Measurements from ENCODE around the gene VTI1A.
A peak's percentile ranks its signal among the peaks of the same experiment; 100 is the strongest.

The VTI1A gene

GRCh38 chr10:112811741-112812551 is 364.9 kb downstream of the VTI1A start:
- peaks cover 19% of the 10 kb centered on the region for H3K4me1 ChIP-seq (ENCODE audit: control insufficient read depth, insufficient read depth, low read length)
- H3K27ac ChIP-seq (ENCODE audit: low read length), result no peak overlapping the region
- H3K4me3 ChIP-seq (ENCODE audit: low read length), result no peak overlapping the region
- H3K9me3 ChIP-seq (ENCODE audit: control insufficient read depth, insufficient read depth, low read length), result no peaks in the 10 kb centered on the region
- WGBS (ENCODE audit: insufficient coverage, insufficient read length), result no CpG with 5 or more reads among the region's 14 CpGs
- H3K36me3 ChIP-seq (ENCODE audit: control insufficient read depth, insufficient read depth, low read length), result no peaks in the 10 kb centered on the region
- peak; percentile 43 for DNase-seq (ENCODE audit: low read depth, low spot score)
- H3K27me3 ChIP-seq (ENCODE audit: control insufficient read depth, insufficient read depth, low read length), result no peaks in the 10 kb centered on the region; the same call in 1 of the 2 replicates

- H3K36me3 ChIP-seq (ENCODE audit: control insufficient read depth, insufficient read depth, low read length), result no peaks in the 10 kb centered on the region
- no CpG with 5 or more reads among the region's 3 CpGs for WGBS (ENCODE audit: insufficient coverage, insufficient read length)
- DNase-seq (ENCODE audit: low read depth, low spot score), result no peak
- no peaks in the 10 kb centered on the region; the same call in 1 of the 2 replicates for H3K27me3 ChIP-seq (ENCODE audit: control insufficient read depth, insufficient read depth, low read length)
- no peaks in the 10 kb centered on the region for H3K9me3 ChIP-seq (ENCODE audit: control insufficient read depth, insufficient read depth, low read length)
- no peak overlapping the region for H3K27ac ChIP-seq (ENCODE audit: low read length)
- no peak overlapping the region for H3K4me3 ChIP-seq (ENCODE audit: low read length)
- H3K4me1 ChIP-seq (ENCODE audit: control insufficient read depth, insufficient read depth, low read length), result peaks cover 19% of the 10 kb centered on the region
Measured at GRCh38 chr10:112812586-112812985, 365.6 kb downstream of the VTI1A start.

GRCh38 chr10:112813866-112814591 is 367.0 kb downstream of the VTI1A start:
- Histone ChIP-seq H3K36me3 (ENCODE audit: control insufficient read depth, insufficient read depth, low read length) (no peaks in the 10 kb centered on the region), H3K27me3 (ENCODE audit: control insufficient read depth, insufficient read depth, low read length) (no peaks in the 10 kb centered on the region; the same call in 1 of the 2 replicates), H3K4me3 (ENCODE audit: low read length) (no peak overlapping the region), H3K27ac (ENCODE audit: low read length) (no peak overlapping the region), H3K4me1 (ENCODE audit: control insufficient read depth, insufficient read depth, low read length) (peaks cover 16% of the 10 kb centered on the region), H3K9me3 (ENCODE audit: control insufficient read depth, insufficient read depth, low read length) (no peaks in the 10 kb centered on the region)
- DNase-seq (ENCODE audit: low read depth, low spot score), result no peak
- WGBS (ENCODE audit: insufficient coverage, insufficient read length), result no CpG with 5 or more reads among the region's 16 CpGs

GRCh38 chr10:112815269-112816032 is 368.4 kb downstream of the VTI1A start:
- Histone ChIP-seq H3K9me3 (ENCODE audit: control insufficient read depth, insufficient read depth, low read length) (no peaks in the 10 kb centered on the region), H3K27me3 (ENCODE audit: control insufficient read depth, insufficient read depth, low read length) (no peaks in the 10 kb centered on the region; the same call in 1 of the 2 replicates), H3K27ac (ENCODE audit: low read length) (no peak overlapping the region), H3K4me3 (ENCODE audit: low read length) (no peak overlapping the region), H3K4me1 (ENCODE audit: control insufficient read depth, insufficient read depth, low read length) (peaks cover 12% of the 10 kb centered on the region), H3K36me3 (ENCODE audit: control insufficient read depth, insufficient read depth, low read length) (no peaks in the 10 kb centered on the region)
- DNase-seq (ENCODE audit: low read depth, low spot score), result no peak
- WGBS (ENCODE audit: insufficient coverage, insufficient read length), result no CpG with 5 or more reads among the region's 16 CpGs

GRCh38 chr10:112816033-112816430 is 369.0 kb downstream of the VTI1A start:
- Histone ChIP-seq H3K27me3 (ENCODE audit: control insufficient read depth, insufficient read depth, low read length) (no peaks in the 10 kb centered on the region; the same call in 1 of the 2 replicates), H3K4me1 (ENCODE audit: control insufficient read depth, insufficient read depth, low read length) (peaks cover 11% of the 10 kb centered on the region), H3K27ac (ENCODE audit: low read length) (no peak overlapping the region), H3K4me3 (ENCODE audit: low read length) (no peak overlapping the region), H3K36me3 (ENCODE audit: control insufficient read depth, insufficient read depth, low read length) (no peaks in the 10 kb centered on the region), H3K9me3 (ENCODE audit: control insufficient read depth, insufficient read depth, low read length) (no peaks in the 10 kb centered on the region)
- no peak for DNase-seq (ENCODE audit: low read depth, low spot score)
- no CpG with 5 or more reads among the region's 4 CpGs for WGBS (ENCODE audit: insufficient coverage, insufficient read length)

GRCh38 chr10:112816891-112817290 is 369.9 kb downstream of the VTI1A start:
- no peaks in the 10 kb centered on the region for H3K27me3 ChIP-seq (ENCODE audit: control insufficient read depth, insufficient read depth, low read length)
- no peak overlapping the region for H3K4me3 ChIP-seq (ENCODE audit: low read length)
- H3K9me3 ChIP-seq (ENCODE audit: control insufficient read depth, insufficient read depth, low read length), result no peaks in the 10 kb centered on the region
- H3K27ac ChIP-seq (ENCODE audit: low read length), result no peak overlapping the region
- WGBS (ENCODE audit: insufficient coverage, insufficient read length), result no CpG with 5 or more reads among the region's 13 CpGs
- peaks cover 11% of the 10 kb centered on the region for H3K4me1 ChIP-seq (ENCODE audit: control insufficient read depth, insufficient read depth, low read length)
- DNase-seq (ENCODE audit: low read depth, low spot score), result no peak
- no peaks in the 10 kb centered on the region for H3K36me3 ChIP-seq (ENCODE audit: control insufficient read depth, insufficient read depth, low read length)

GRCh38 chr10:112817981-112818777 is 371.2 kb downstream of the VTI1A start:
- 0 out of 2 replicates have a peak, but pooled peaks cover 4% of the 10 kb centered on the region for H3K4me1 ChIP-seq (ENCODE audit: control insufficient read depth, insufficient read depth, low read length)
- no peak overlapping the region for H3K27ac ChIP-seq (ENCODE audit: low read length)
- no peaks in the 10 kb centered on the region for H3K27me3 ChIP-seq (ENCODE audit: control insufficient read depth, insufficient read depth, low read length)
- H3K36me3 ChIP-seq (ENCODE audit: control insufficient read depth, insufficient read depth, low read length), result no peaks in the 10 kb centered on the region
- DNase-seq (ENCODE audit: low read depth, low spot score), result no peak
- no CpG with 5 or more reads among the region's 14 CpGs for WGBS (ENCODE audit: insufficient coverage, insufficient read length)
- H3K4me3 ChIP-seq (ENCODE audit: low read length), result no peak overlapping the region
- H3K9me3 ChIP-seq (ENCODE audit: control insufficient read depth, insufficient read depth, low read length), result no peaks in the 10 kb centered on the region

GRCh38 chr10:112819231-112819630 is 372.2 kb downstream of the VTI1A start:
- no peak for DNase-seq (ENCODE audit: low read depth, low spot score)
- Histone ChIP-seq H3K27ac (ENCODE audit: low read length) (no peak overlapping the region), H3K4me1 (ENCODE audit: control insufficient read depth, insufficient read depth, low read length) (0 out of 2 replicates have a peak, but pooled peaks cover 4% of the 10 kb centered on the region), H3K27me3 (ENCODE audit: control insufficient read depth, insufficient read depth, low read length) (no peaks in the 10 kb centered on the region), H3K4me3 (ENCODE audit: low read length) (no peak overlapping the region), H3K9me3 (ENCODE audit: control insufficient read depth, insufficient read depth, low read length) (no peaks in the 10 kb centered on the region), H3K36me3 (ENCODE audit: control insufficient read depth, insufficient read depth, low read length) (no peaks in the 10 kb centered on the region)
- no CpG with 5 or more reads among the region's 7 CpGs for WGBS (ENCODE audit: insufficient coverage, insufficient read length)

- Histone ChIP-seq H3K4me1 (ENCODE audit: control insufficient read depth, insufficient read depth, low read length) (0 out of 2 replicates have a peak, but pooled peaks cover under 1% of the 10 kb centered on the region), H3K27me3 (ENCODE audit: control insufficient read depth, insufficient read depth, low read length) (no peaks in the 10 kb centered on the region), H3K9me3 (ENCODE audit: control insufficient read depth, insufficient read depth, low read length) (no peaks in the 10 kb centered on the region), H3K36me3 (ENCODE audit: control insufficient read depth, insufficient read depth, low read length) (no peaks in the 10 kb centered on the region), H3K27ac (ENCODE audit: low read length) (no peak overlapping the region), H3K4me3 (ENCODE audit: low read length) (no peak overlapping the region)
- no peak for DNase-seq (ENCODE audit: low read depth, low spot score)
- no CpG with 5 or more reads among the region's 1 CpG for WGBS (ENCODE audit: insufficient coverage, insufficient read length)
Measured at GRCh38 chr10:112820320-112820719, 373.3 kb downstream of the VTI1A start.

Data from iPS DF 6.9 (cell line).